Spinal cord (tissue), 10 donors: ENCODE results near the gene ESX1. TPM values are rescaled to one million over a fixed set of nuclear protein-coding genes. Genes with fewer than 3 reads are reported as not detected.
"Not testable (repeated sequence)": the region's sequence is repeated elsewhere in the genome, so short reads cannot be mapped to it uniquely, and the experiment has no call there.

Source experiments
- DNase-seq, 6 donors: peaks; one replicate each; pipeline versions ENCODE4 v3.0.0 to v3.0.0-alpha.2; 2013 to 2015; ENCODE audit warnings: low spot score in 6 of 6, low read depth in 4 of 6
- H3K27ac ChIP-seq: one replicate; pipeline ENCODE4 v1.5.1; 2013; ENCODE audit warnings: low read depth, low read length, control low read depth
- H3K27me3 ChIP-seq: one replicate; pipeline ENCODE4 v1.6.1; 2013; ENCODE audit warnings: low read length; ENCODE audit not compliant: control insufficient read depth, insufficient read depth
- H3K36me3 ChIP-seq: one replicate; pipeline ENCODE4 v1.6.1; 2013; ENCODE audit warnings: low read length; ENCODE audit not compliant: control insufficient read depth, insufficient read depth
- H3K4me1 ChIP-seq: one replicate; pipeline ENCODE4 v1.6.1; 2013; ENCODE audit warnings: low read length; ENCODE audit not compliant: control insufficient read depth, insufficient read depth
- H3K4me3 ChIP-seq: one replicate; pipeline ENCODE4 v1.5.1; 2013; ENCODE audit warnings: low read depth, low read length, control low read depth
- H3K9me3 ChIP-seq: one replicate; pipeline ENCODE4 v1.6.1; 2013; ENCODE audit warnings: low read length; ENCODE audit not compliant: control insufficient read depth, insufficient read depth
- WGBS: methylation state at CpG from one replicate; pipeline ENCODE4 v1.1.5; 2013; ENCODE audit warnings: missing lambda C conversion rate; ENCODE audit not compliant: insufficient coverage; 5-methylcytosine and 5-hydroxymethylcytosine counted together
- polyA plus RNA-seq, 2 donors: library from polyadenylated mRNA; unstranded; fragments of 120-200 nt; gene quantifications; one replicate each; pipeline ENCODE4 v1.2.1, GENCODE V29; 2013; ENCODE audit not compliant: insufficient read length in 2 of 2
- total RNA-seq, 2 donors: library from RNA; depleted of rRNA in 1 of 2; stranded (reverse); fragments of 120-200 nt in 1 of 2; fragments of >200 nt in 1 of 2; gene quantifications; one replicate each; pipeline versions ENCODE4 v1.2.3 to v1.2.4, GENCODE V29; 2013 to 2014
- donor health status: healthy.

Gene ESX1
- total and polyA plus RNA-seq, 4 donors, result 0.10 to 0.33 (median 0.29) TPM; not detected in 1

- Histone ChIP-seq H3K36me3 (no peaks in the 10 kb centered on the region), H3K4me3 (peak overlapping the region; percentile 26), H3K27me3 (peaks cover 19% of the 10 kb centered on the region), H3K27ac (no peak overlapping the region), H3K9me3 (no peaks in the 10 kb centered on the region), H3K4me1 (no peaks in the 10 kb centered on the region)
- 0% methylated on average over 4 of the region's 7 CpGs for WGBS
- peak in 5 of 6 donors; percentile 44 to 88 (median 52) for DNase-seq
Measured at GRCh38 chrX:104270916-104271512, 16.3 kb upstream of the ESX1 start.

DNA sequence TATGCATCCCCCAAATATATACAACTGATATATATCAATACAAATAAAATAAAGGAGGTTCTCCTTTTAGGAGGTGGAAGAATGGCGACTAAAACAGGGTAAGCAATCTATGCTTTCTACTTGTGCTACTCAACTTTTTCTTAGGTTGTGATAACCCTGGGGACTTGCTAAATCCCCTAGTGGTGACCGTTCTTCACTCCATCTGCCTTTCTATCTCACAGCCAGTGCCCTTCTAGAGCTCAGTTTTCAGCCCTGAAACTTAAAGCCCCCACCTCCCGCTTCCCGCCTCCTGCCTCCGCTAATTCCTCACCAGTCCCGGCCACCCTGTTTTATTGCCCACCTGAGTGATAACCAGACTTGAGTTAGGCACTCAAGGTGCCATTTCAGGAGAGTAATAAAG lies 15.5 kb upstream of the ESX1 start:
- H3K9me3 ChIP-seq, result no peaks in the 10 kb centered on the region
- no peak for DNase-seq
- H3K27ac ChIP-seq, result no peak overlapping the region
- H3K36me3 ChIP-seq, result no peaks in the 10 kb centered on the region
- no peaks in the 10 kb centered on the region for H3K4me1 ChIP-seq
- peaks cover 19% of the 10 kb centered on the region for H3K27me3 ChIP-seq
- 52% methylated on average over 3 of the region's 6 CpGs for WGBS
- peak overlapping the region; percentile 26 for H3K4me3 ChIP-seq

DNA sequence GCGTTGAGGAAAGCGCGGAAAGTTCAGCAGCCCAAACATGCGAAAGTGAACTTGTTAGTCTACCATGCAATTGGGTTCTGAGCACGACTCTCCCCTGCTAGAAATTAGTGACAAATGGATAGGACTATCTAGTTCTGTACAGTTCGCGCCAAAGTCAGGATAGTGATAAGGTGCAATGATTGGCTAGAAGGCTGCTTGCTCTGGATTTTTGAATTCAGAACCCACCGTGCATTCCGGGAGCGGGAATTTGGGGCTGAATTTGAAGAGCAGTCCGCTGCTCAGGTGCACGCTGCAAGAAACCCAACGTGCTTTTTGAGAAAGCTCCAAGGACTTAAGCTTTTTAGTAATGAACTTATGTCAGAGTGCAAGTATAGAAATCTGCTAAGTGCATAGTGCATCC lies 732 bp upstream of the ESX1 start:
- peak in 1 of 6 donors; percentile 23 for DNase-seq
- Histone ChIP-seq H3K4me3 (no peak overlapping the region), H3K27ac (no peak overlapping the region), H3K27me3 (peaks cover 53% of the 10 kb centered on the region), H3K9me3 (no peaks in the 10 kb centered on the region), H3K4me1 (peaks cover 18% of the 10 kb centered on the region), H3K36me3 (no peaks in the 10 kb centered on the region)
- WGBS, result 28% methylated on average over 13 of the region's 13 CpGs

GRCh38 chrX:104253567-104254441 lies 929 bp downstream of the ESX1 start:
- WGBS, result 18% methylated on average over 52 of the region's 65 CpGs
- Histone ChIP-seq H3K9me3 (no peaks in the 10 kb centered on the region), H3K4me3 (no peak overlapping the region), H3K27me3 (peaks cover 54% of the 10 kb centered on the region), H3K27ac (no peak overlapping the region), H3K36me3 (no peaks in the 10 kb centered on the region), H3K4me1 (peaks cover 18% of the 10 kb centered on the region)
- peak in 1 of 6 donors; percentile 3 for DNase-seq

DNA sequence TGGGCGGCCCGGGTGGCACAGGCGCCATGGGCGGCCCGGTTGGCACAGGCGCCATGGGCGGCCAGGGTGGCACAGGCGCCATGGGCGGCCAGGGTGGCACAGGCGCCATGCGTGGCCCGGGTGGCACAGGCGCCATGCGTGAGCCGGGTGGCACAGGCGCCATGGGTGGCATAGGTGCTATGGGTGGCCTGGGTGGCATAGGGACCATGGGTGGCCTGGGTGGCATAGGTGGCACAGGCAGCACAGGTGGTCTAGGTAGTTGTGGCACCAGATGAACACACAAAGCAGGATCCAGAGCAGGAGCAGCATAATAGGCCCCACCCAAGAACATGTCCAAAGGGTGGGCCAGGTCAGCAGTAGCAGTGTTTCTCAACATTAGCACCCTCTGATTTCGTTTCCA lies 4.3 kb downstream of the ESX1 start:
- Histone ChIP-seq H3K9me3 (no peaks in the 10 kb centered on the region), H3K27ac (no peak overlapping the region), H3K4me3 (no peak overlapping the region), H3K27me3 (peaks cover 53% of the 10 kb centered on the region), H3K36me3 (no peaks in the 10 kb centered on the region), H3K4me1 (peaks cover 18% of the 10 kb centered on the region)
- WGBS, result 88% methylated on average over 16 of the region's 17 CpGs
- DNase-seq, result no peak

DNA sequence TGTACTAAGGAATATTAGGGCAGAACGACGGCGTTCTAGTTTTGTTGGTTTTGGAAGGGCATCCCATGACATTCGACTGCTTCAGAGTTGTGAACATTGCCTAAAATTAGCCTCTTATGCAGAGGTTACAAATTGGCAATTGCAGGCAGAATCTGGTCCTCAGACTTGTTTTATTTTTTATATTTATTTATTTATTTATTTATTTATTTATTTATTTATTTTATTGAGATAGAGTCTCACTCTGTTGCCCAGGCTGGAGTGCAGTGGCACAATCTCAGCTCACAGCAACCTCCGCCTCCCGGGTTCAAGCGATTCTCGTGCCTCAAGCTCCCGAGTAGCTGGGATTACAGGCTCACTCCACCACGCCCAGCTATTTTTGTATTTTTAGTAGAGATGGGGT lies 24.7 kb downstream of the ESX1 start:
- WGBS, result 94% methylated on average over 4 of the region's 10 CpGs
- not testable (repeated sequence) for H3K4me3 ChIP-seq, H3K4me1 ChIP-seq, H3K27me3 ChIP-seq, DNase-seq, H3K9me3 ChIP-seq, H3K36me3 ChIP-seq, H3K27ac ChIP-seq

- Histone ChIP-seq H3K27ac (no peak overlapping the region), H3K36me3 (no peaks in the 10 kb centered on the region), H3K4me1 (no peaks in the 10 kb centered on the region), H3K4me3 (no peak overlapping the region), H3K9me3 (no peaks in the 10 kb centered on the region), H3K27me3 (peaks cover 16% of the 10 kb centered on the region)
- no peak for DNase-seq
- no CpG with 5 or more reads among the region's 5 CpGs for WGBS
Measured at GRCh38 chrX:104211187-104211586, 43.5 kb downstream of the ESX1 start.

- Histone ChIP-seq H3K36me3 (no peaks in the 10 kb centered on the region), H3K4me1 (no peaks in the 10 kb centered on the region), H3K4me3 (no peak overlapping the region), H3K27me3 (peaks cover 16% of the 10 kb centered on the region), H3K9me3 (no peaks in the 10 kb centered on the region), H3K27ac (no peak overlapping the region)
- no peak for DNase-seq
- 100% methylated on average over 1 of the region's 5 CpGs for WGBS
Measured at GRCh38 chrX:104205548-104205947, 49.2 kb downstream of the ESX1 start.
